ENCODE results near the gene CHD2.

DNA sequence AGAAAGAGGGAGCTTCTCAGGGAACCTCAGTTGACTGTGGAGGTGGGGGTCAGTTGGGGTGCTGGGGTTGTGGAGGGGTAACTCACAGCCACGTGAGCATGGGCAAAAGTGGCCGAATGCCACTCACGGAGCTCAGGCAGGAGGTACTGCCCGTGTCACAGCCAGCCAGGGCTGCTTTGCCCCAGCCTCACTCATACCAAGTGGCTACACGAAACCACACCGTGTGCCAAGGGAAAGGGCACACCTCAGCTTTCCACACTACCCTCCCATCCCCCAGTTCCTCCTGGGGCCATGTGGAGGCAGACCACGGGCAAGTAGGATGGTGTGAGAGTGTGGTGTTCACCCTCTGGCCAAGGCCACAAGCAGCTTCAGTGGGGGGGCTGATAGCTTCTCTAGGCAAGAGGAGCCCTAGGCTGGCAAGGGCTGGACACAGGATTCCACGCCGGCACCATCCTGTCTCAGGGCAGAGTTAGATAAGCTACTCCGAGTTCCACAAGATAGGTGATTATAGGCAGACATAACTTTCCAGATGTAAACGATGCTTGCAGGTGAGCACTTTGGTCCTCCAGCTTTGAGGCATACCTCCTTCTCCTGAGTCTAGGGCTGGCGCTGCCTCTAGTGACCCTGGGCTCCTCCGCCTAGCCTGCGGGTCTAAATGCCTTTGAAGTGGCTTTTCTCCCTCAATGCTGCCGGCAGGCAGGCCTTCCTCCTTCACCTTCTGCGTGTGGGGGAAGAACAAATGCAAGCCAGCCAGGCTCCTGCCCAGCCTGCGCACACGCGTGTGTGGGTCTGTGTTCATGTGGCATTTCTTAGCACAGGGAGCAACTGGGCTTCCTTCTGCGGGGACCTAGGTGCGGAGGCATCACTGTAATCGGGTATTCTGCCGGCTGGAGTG, 163.9 kb downstream of the CHD2 start:
- no peak for TF ChIP-seq BHLHE40 (IDR thresholded peaks at IDR 0.05; ENCODE audit: low read depth, low read length)
- TF ChIP-seq, protein P1, sequence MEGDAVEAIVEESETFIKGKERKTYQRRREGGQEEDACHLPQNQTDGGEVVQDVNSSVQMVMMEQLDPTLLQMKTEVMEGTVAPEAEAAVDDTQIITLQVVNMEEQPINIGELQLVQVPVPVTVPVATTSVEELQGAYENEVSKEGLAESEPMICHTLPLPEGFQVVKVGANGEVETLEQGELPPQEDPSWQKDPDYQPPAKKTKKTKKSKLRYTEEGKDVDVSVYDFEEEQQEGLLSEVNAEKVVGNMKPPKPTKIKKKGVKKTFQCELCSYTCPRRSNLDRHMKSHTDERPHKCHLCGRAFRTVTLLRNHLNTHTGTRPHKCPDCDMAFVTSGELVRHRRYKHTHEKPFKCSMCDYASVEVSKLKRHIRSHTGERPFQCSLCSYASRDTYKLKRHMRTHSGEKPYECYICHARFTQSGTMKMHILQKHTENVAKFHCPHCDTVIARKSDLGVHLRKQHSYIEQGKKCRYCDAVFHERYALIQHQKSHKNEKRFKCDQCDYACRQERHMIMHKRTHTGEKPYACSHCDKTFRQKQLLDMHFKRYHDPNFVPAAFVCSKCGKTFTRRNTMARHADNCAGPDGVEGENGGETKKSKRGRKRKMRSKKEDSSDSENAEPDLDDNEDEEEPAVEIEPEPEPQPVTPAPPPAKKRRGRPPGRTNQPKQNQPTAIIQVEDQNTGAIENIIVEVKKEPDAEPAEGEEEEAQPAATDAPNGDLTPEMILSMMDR (IDR thresholded peaks at IDR 0.05): no peak
- no peak for TF ChIP-seq MAFK (IDR thresholded peaks at IDR 0.05; ENCODE audit: partially characterized antibody)
- no peak for TF ChIP-seq POLR2A (IDR thresholded peaks at IDR 0.05; ENCODE audit: low read length)
- no peak for TF ChIP-seq CEBPB (IDR thresholded peaks at IDR 0.05)
- TF ChIP-seq ESRRA (IDR thresholded peaks at IDR 0.05; ENCODE audit: borderline replicate concordance, low read length): no peak

All from A549 (cell line).